Measurements from ENCODE around the gene SORL1.

The SORL1 gene

GRCh38 chr11:121554552-121554951 is 102.4 kb downstream of the SORL1 start:
- Histone ChIP-seq H3K27me3 (ENCODE audit: control insufficient read depth in 1 of 2, insufficient read depth in 2 of 2, low read length in 2 of 2) (no peaks in the 10 kb centered on the region), H3K4me3 (ENCODE audit: low read length in 2 of 2) (no peak overlapping the region), H3K9ac (ENCODE audit: low read length in 2 of 2) (no peak overlapping the region), H3K27ac (ENCODE audit: low read length) (no peak overlapping the region), H3K36me3 (ENCODE audit: control insufficient read depth in 2 of 2, insufficient read depth in 2 of 2, low read length in 2 of 2) (peaks cover 16 to 34% of the 10 kb centered on the region in 2 donors), H3K9me3 (ENCODE audit: control insufficient read depth in 2 of 2, low read length in 2 of 2) (no peaks in the 10 kb centered on the region), H3K4me1 (ENCODE audit: control insufficient read depth, insufficient read depth, low read length) (no peaks in the 10 kb centered on the region)

- no peaks in the 10 kb centered on the region for H3K27me3 ChIP-seq (ENCODE audit: control insufficient read depth in 1 of 2, insufficient read depth in 2 of 2, low read length in 2 of 2)
- no peak overlapping the region for H3K27ac ChIP-seq (ENCODE audit: low read length)
- peaks cover 16 to 36% of the 10 kb centered on the region in 2 donors for H3K36me3 ChIP-seq (ENCODE audit: control insufficient read depth in 2 of 2, insufficient read depth in 2 of 2, low read length in 2 of 2)
- H3K9ac ChIP-seq (ENCODE audit: low read length in 2 of 2) = no peak overlapping the region
- no peaks in the 10 kb centered on the region for H3K4me1 ChIP-seq (ENCODE audit: control insufficient read depth, insufficient read depth, low read length)
- no peaks in the 10 kb centered on the region for H3K9me3 ChIP-seq (ENCODE audit: control insufficient read depth in 2 of 2, low read length in 2 of 2)
- H3K4me3 ChIP-seq (ENCODE audit: low read length in 2 of 2) = no peak overlapping the region
Measured at GRCh38 chr11:121555121-121555520, 103.0 kb downstream of the SORL1 start.

GRCh38 chr11:121556937-121557336 is 104.8 kb downstream of the SORL1 start:
- Histone ChIP-seq H3K4me3 (ENCODE audit: low read length in 2 of 2) (no peak overlapping the region), H3K27ac (ENCODE audit: low read length) (no peak overlapping the region), H3K27me3 (ENCODE audit: control insufficient read depth in 1 of 2, insufficient read depth in 2 of 2, low read length in 2 of 2) (no peaks in the 10 kb centered on the region), H3K4me1 (ENCODE audit: control insufficient read depth, insufficient read depth, low read length) (no peaks in the 10 kb centered on the region), H3K36me3 (ENCODE audit: control insufficient read depth in 2 of 2, insufficient read depth in 2 of 2, low read length in 2 of 2) (peaks cover 20 to 32% of the 10 kb centered on the region in 2 donors), H3K9me3 (ENCODE audit: control insufficient read depth in 2 of 2, low read length in 2 of 2) (no peaks in the 10 kb centered on the region), H3K9ac (ENCODE audit: low read length in 2 of 2) (no peak overlapping the region)

GRCh38 chr11:121557348-121557747 is 105.2 kb downstream of the SORL1 start:
- peaks cover 20 to 32% of the 10 kb centered on the region in 2 donors for H3K36me3 ChIP-seq (ENCODE audit: control insufficient read depth in 2 of 2, insufficient read depth in 2 of 2, low read length in 2 of 2)
- no peaks in the 10 kb centered on the region for H3K27me3 ChIP-seq (ENCODE audit: control insufficient read depth in 1 of 2, insufficient read depth in 2 of 2, low read length in 2 of 2)
- no peak overlapping the region for H3K9ac ChIP-seq (ENCODE audit: low read length in 2 of 2)
- no peak overlapping the region for H3K27ac ChIP-seq (ENCODE audit: low read length)
- no peaks in the 10 kb centered on the region for H3K4me1 ChIP-seq (ENCODE audit: control insufficient read depth, insufficient read depth, low read length)
- H3K9me3 ChIP-seq (ENCODE audit: control insufficient read depth in 2 of 2, low read length in 2 of 2) = no peaks in the 10 kb centered on the region
- H3K4me3 ChIP-seq (ENCODE audit: low read length in 2 of 2) = no peak overlapping the region

- Histone ChIP-seq H3K9ac (ENCODE audit: low read length in 2 of 2) (no peak overlapping the region), H3K4me1 (ENCODE audit: control insufficient read depth, insufficient read depth, low read length) (no peaks in the 10 kb centered on the region), H3K27me3 (ENCODE audit: control insufficient read depth in 1 of 2, insufficient read depth in 2 of 2, low read length in 2 of 2) (no peaks in the 10 kb centered on the region), H3K4me3 (ENCODE audit: low read length in 2 of 2) (no peak overlapping the region), H3K27ac (ENCODE audit: low read length) (no peak overlapping the region), H3K36me3 (ENCODE audit: control insufficient read depth in 2 of 2, insufficient read depth in 2 of 2, low read length in 2 of 2) (peaks cover 20 to 30% of the 10 kb centered on the region in 2 donors), H3K9me3 (ENCODE audit: control insufficient read depth in 2 of 2, low read length in 2 of 2) (no peaks in the 10 kb centered on the region)
Measured at GRCh38 chr11:121559606-121560200, 107.6 kb downstream of the SORL1 start.

- no peak overlapping the region for H3K9ac ChIP-seq (ENCODE audit: low read length in 2 of 2)
- H3K27ac ChIP-seq (ENCODE audit: low read length) = no peak overlapping the region
- H3K36me3 ChIP-seq (ENCODE audit: control insufficient read depth in 2 of 2, insufficient read depth in 2 of 2, low read length in 2 of 2) = peaks cover 20 to 28% of the 10 kb centered on the region in 2 donors
- no peaks in the 10 kb centered on the region for H3K9me3 ChIP-seq (ENCODE audit: control insufficient read depth in 2 of 2, low read length in 2 of 2)
- H3K4me3 ChIP-seq (ENCODE audit: low read length in 2 of 2) = no peak overlapping the region
- H3K4me1 ChIP-seq (ENCODE audit: control insufficient read depth, insufficient read depth, low read length) = no peaks in the 10 kb centered on the region
- no peaks in the 10 kb centered on the region for H3K27me3 ChIP-seq (ENCODE audit: control insufficient read depth in 1 of 2, insufficient read depth in 2 of 2, low read length in 2 of 2)
Measured at GRCh38 chr11:121560236-121560635, 108.1 kb downstream of the SORL1 start.

GRCh38 chr11:121561240-121561639 is 109.1 kb downstream of the SORL1 start:
- peaks cover 20 to 22% of the 10 kb centered on the region in 2 donors for H3K36me3 ChIP-seq (ENCODE audit: control insufficient read depth in 2 of 2, insufficient read depth in 2 of 2, low read length in 2 of 2)
- no peaks in the 10 kb centered on the region for H3K9me3 ChIP-seq (ENCODE audit: control insufficient read depth in 2 of 2, low read length in 2 of 2)
- no peak overlapping the region for H3K4me3 ChIP-seq (ENCODE audit: low read length in 2 of 2)
- H3K27me3 ChIP-seq (ENCODE audit: control insufficient read depth in 1 of 2, insufficient read depth in 2 of 2, low read length in 2 of 2) = no peaks in the 10 kb centered on the region
- no peak overlapping the region for H3K27ac ChIP-seq (ENCODE audit: low read length)
- H3K9ac ChIP-seq (ENCODE audit: low read length in 2 of 2) = no peak overlapping the region
- H3K4me1 ChIP-seq (ENCODE audit: control insufficient read depth, insufficient read depth, low read length) = no peaks in the 10 kb centered on the region

- Histone ChIP-seq H3K36me3 (ENCODE audit: control insufficient read depth in 2 of 2, insufficient read depth in 2 of 2, low read length in 2 of 2) (peaks cover 19 to 20% of the 10 kb centered on the region in 2 donors), H3K9ac (ENCODE audit: low read length in 2 of 2) (no peak overlapping the region)
Measured at GRCh38 chr11:121561716-121562115, 109.6 kb downstream of the SORL1 start.

GRCh38 chr11:121563003-121563402 is 110.9 kb downstream of the SORL1 start:
- H3K27ac ChIP-seq (ENCODE audit: low read length) = no peak overlapping the region
- H3K4me3 ChIP-seq (ENCODE audit: low read length in 2 of 2) = no peak overlapping the region
- H3K36me3 ChIP-seq (ENCODE audit: control insufficient read depth in 2 of 2, insufficient read depth in 2 of 2, low read length in 2 of 2) = peaks cover 21 to 23% of the 10 kb centered on the region in 2 donors
- H3K9me3 ChIP-seq (ENCODE audit: control insufficient read depth in 2 of 2, low read length in 2 of 2) = no peaks in the 10 kb centered on the region
- H3K9ac ChIP-seq (ENCODE audit: low read length in 2 of 2) = no peak overlapping the region
- no peaks in the 10 kb centered on the region for H3K4me1 ChIP-seq (ENCODE audit: control insufficient read depth, insufficient read depth, low read length)
- H3K27me3 ChIP-seq (ENCODE audit: control insufficient read depth in 1 of 2, insufficient read depth in 2 of 2, low read length in 2 of 2) = no peaks in the 10 kb centered on the region

More at GRCh38 chr11:121561716-121562115, 109.6 kb downstream of the SORL1 start:
- Histone ChIP-seq H3K4me3 (ENCODE audit: low read length in 2 of 2) (no peak overlapping the region), H3K4me1 (ENCODE audit: control insufficient read depth, insufficient read depth, low read length) (no peaks in the 10 kb centered on the region), H3K27ac (ENCODE audit: low read length) (no peak overlapping the region), H3K9me3 (ENCODE audit: control insufficient read depth in 2 of 2, low read length in 2 of 2) (no peaks in the 10 kb centered on the region), H3K27me3 (ENCODE audit: control insufficient read depth in 1 of 2, insufficient read depth in 2 of 2, low read length in 2 of 2) (no peaks in the 10 kb centered on the region)

GRCh38 chr11:121563900-121564822 is 112.0 kb downstream of the SORL1 start:
- Histone ChIP-seq H3K9ac (ENCODE audit: low read length in 2 of 2) (no peak overlapping the region), H3K9me3 (ENCODE audit: control insufficient read depth in 2 of 2, low read length in 2 of 2) (no peaks in the 10 kb centered on the region), H3K4me1 (ENCODE audit: control insufficient read depth, insufficient read depth, low read length) (no peaks in the 10 kb centered on the region), H3K36me3 (ENCODE audit: control insufficient read depth in 2 of 2, insufficient read depth in 2 of 2, low read length in 2 of 2) (peaks cover 13 to 15% of the 10 kb centered on the region in 2 donors), H3K27me3 (ENCODE audit: control insufficient read depth in 1 of 2, insufficient read depth in 2 of 2, low read length in 2 of 2) (no peaks in the 10 kb centered on the region), H3K27ac (ENCODE audit: low read length) (no peak overlapping the region), H3K4me3 (ENCODE audit: low read length in 2 of 2) (no peak overlapping the region)
